Transverse colon (tissue), 3 donors: ENCODE results near the gene SEPTIN11.

ENCODE experiments used
- POLR2A ChIP-seq: fragments of 450-650 bp; IDR thresholded peaks from one replicate; pipeline ENCODE4 v1.6.1; 2016; ENCODE audit warnings: antibody characterized with exemption, mild to moderate bottlenecking, moderate library complexity
- TF ChIP-seq, protein P1 (sequence below), 5 experiments: fragments of 200-600 bp in 3 of 5; fragments of 450-650 bp in 2 of 5; sonication (generic) in 3 of 5; IDR thresholded peaks; 1 replicate in 2 of 5; 2 replicates in 3 of 5; pipeline ENCODE4 v1.5.1; 2016 to 2017; ENCODE audit warnings: antibody characterized with exemption in 5 of 5, inconsistent platforms in 3 of 5, mild to moderate bottlenecking in 2 of 5, moderate library complexity in 1 of 5

DNA sequence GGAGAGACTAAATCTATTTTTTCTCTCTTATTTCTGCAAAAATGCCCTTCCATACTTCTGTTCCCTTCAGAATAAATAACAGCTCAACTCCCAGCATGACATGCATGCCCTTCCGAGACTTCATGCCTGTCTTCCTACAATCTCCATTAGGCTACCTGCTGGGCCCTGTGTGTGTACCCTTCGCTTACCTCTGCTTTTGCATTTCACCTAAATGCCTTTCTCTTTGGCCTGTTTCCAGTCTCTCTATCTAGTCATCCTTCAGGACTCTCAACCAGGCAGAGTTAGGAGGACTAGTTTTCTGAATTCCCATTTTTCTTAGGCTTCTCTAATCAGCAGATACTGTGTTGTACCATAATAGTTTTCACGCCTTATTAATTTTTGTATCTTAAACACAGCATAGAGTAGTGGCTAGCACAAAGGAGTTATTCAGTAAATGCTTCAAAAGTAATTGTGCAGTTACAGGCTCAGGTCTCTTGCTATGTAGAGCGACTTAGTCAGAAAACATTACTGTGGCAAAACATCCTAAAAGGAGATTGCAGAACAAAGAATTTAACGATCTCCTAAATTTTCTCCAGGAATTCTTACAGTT lies 20.5 kb downstream of the SEPTIN11 start:
- TF ChIP-seq, protein P1, sequence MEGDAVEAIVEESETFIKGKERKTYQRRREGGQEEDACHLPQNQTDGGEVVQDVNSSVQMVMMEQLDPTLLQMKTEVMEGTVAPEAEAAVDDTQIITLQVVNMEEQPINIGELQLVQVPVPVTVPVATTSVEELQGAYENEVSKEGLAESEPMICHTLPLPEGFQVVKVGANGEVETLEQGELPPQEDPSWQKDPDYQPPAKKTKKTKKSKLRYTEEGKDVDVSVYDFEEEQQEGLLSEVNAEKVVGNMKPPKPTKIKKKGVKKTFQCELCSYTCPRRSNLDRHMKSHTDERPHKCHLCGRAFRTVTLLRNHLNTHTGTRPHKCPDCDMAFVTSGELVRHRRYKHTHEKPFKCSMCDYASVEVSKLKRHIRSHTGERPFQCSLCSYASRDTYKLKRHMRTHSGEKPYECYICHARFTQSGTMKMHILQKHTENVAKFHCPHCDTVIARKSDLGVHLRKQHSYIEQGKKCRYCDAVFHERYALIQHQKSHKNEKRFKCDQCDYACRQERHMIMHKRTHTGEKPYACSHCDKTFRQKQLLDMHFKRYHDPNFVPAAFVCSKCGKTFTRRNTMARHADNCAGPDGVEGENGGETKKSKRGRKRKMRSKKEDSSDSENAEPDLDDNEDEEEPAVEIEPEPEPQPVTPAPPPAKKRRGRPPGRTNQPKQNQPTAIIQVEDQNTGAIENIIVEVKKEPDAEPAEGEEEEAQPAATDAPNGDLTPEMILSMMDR (IDR thresholded peaks at IDR 0.05): no peak
- TF ChIP-seq POLR2A: no peak
